ENCODE measurements around the gene PSMD2.

Gene PSMD2

DNA sequence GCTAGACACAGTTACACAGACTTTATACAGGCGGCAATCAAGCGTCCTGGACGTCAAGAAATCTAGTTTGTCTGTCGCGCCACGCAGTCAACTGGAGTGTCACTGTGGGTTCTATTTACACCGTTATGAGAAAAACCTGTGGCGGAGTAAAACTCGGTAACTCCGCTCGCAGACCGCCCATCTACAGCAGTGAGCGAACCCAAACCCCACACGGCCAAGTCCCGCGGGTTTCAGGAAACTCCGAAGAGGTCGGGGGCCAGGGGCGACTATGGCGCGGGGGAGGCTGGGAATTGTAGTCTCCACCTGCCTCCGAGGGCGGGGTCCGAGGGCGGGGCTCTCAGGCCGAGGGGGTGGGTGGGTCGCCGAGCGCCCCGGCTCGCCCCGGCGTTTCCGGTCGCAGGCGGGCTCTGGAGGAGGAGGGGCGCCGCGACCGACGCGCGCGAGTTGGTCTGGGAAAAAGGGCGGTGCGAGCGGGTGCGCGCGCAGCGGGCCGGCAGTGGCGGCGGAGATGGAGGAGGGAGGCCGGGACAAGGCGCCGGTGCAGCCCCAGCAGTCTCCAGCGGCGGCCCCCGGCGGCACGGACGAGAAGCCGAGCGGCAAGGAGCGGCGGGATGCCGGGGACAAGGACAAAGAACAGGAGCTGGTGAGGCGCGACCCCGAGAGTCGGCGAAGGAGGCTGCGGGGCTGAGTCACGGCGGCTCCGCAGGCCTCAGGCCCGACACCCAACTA is at the start of gene PSMD2:
TSS of gene PSMD2 (plus strand) at position 483 of the 729 bp plus-strand sequence. CDS start at position 509, 26 bp downstream.
- Histone ChIP-seq H3K4me3 (ENCODE audit: low read depth in 1 of 2, low read length in 1 of 2) (peak within 1 kb of the TSS; percentile 85 to 94), H3K36me3 (peaks cover 35% of the 10 kb centered on the region), H3K27ac (peak within 1 kb of the TSS; percentile 84), H3K9me3 (no peaks in the 10 kb centered on the region), H3K4me1 (ENCODE audit: control insufficient read depth in 1 of 2, insufficient read depth in 1 of 2, low read depth in 1 of 2, low read length in 1 of 2) (peaks cover 18% of the 10 kb centered on the region in 2 experiments), H3K27me3 (peaks cover 14% of the 10 kb centered on the region)
- TF ChIP-seq, protein P1, sequence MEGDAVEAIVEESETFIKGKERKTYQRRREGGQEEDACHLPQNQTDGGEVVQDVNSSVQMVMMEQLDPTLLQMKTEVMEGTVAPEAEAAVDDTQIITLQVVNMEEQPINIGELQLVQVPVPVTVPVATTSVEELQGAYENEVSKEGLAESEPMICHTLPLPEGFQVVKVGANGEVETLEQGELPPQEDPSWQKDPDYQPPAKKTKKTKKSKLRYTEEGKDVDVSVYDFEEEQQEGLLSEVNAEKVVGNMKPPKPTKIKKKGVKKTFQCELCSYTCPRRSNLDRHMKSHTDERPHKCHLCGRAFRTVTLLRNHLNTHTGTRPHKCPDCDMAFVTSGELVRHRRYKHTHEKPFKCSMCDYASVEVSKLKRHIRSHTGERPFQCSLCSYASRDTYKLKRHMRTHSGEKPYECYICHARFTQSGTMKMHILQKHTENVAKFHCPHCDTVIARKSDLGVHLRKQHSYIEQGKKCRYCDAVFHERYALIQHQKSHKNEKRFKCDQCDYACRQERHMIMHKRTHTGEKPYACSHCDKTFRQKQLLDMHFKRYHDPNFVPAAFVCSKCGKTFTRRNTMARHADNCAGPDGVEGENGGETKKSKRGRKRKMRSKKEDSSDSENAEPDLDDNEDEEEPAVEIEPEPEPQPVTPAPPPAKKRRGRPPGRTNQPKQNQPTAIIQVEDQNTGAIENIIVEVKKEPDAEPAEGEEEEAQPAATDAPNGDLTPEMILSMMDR (IDR thresholded peaks at IDR 0.05), result peak; percentile 45

DNA sequence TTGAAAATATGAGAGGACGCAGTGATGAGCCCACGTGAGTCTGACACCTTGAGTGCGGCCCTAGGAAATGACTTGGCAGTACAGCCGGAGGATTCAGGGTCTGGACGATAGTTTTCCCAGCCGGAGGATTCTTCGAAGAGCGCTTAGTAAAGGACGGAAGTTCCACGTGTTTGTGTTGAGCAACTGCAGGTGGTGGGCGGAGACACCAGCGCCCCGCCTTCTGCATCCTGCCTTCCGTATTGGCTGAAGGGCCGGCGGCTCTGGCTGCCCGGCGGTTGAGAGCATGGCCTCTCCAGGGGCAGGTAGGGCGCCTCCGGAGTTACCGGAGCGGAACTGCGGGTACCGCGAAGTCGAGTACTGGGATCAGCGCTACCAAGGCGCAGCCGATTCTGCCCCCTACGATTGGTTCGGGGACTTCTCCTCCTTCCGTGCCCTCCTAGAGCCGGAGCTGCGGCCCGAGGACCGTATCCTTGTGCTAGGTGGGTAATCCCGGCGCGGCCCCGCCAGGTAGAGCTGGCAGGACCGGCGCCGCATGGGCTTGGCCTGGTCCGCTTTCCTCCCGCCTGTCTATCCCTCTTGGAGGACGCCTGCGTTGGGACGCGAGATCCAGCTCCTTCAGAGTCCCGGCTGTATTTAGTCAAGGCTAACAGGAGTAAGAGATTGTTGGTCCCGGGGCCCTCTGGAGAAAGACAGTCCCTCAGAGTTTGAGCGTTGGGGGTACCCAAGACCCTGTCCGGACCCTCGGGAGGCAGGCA is 49.5 kb upstream of the PSMD2 start, which contains the start of gene EEF1AKMT4:
TSS of gene EEF1AKMT4 (plus strand) at position 261 of the 755 bp plus-strand sequence. CDS start at position 284, 23 bp downstream.
- H3K9me3 ChIP-seq, result no peaks in the 10 kb centered on the region
- H3K36me3 ChIP-seq, result peaks cover 11% of the 10 kb centered on the region
- peak within 1 kb of the TSS; percentile 60 to 71 for H3K4me3 ChIP-seq (ENCODE audit: low read depth in 1 of 2, low read length in 1 of 2)
- peaks cover 21 to 24% of the 10 kb centered on the region in 2 experiments for H3K4me1 ChIP-seq (ENCODE audit: control insufficient read depth in 1 of 2, insufficient read depth in 1 of 2, low read depth in 1 of 2, low read length in 1 of 2)
- H3K27me3 ChIP-seq, result no peaks in the 10 kb centered on the region
- H3K27ac ChIP-seq, result peak within 1 kb of the TSS; percentile 66
- TF ChIP-seq, protein P1 (IDR thresholded peaks at IDR 0.05), result peak; percentile 86

GRCh38 chr3:184250167-184250828 is 48.7 kb upstream of the PSMD2 start:
- Histone ChIP-seq H3K27me3 (no peaks in the 10 kb centered on the region), H3K36me3 (peaks cover 4% of the 10 kb centered on the region), H3K9me3 (no peaks in the 10 kb centered on the region), H3K27ac (peak overlapping the region; percentile 66), H3K4me1 (ENCODE audit: control insufficient read depth in 1 of 2, insufficient read depth in 1 of 2, low read depth in 1 of 2, low read length in 1 of 2) (peaks cover 21 to 24% of the 10 kb centered on the region in 2 experiments), H3K4me3 (ENCODE audit: low read depth in 1 of 2, low read length in 1 of 2) (peak overlapping the region; percentile 60 to 71)
- TF ChIP-seq, protein P1 (IDR thresholded peaks at IDR 0.05), result peak; percentile 90

DNA sequence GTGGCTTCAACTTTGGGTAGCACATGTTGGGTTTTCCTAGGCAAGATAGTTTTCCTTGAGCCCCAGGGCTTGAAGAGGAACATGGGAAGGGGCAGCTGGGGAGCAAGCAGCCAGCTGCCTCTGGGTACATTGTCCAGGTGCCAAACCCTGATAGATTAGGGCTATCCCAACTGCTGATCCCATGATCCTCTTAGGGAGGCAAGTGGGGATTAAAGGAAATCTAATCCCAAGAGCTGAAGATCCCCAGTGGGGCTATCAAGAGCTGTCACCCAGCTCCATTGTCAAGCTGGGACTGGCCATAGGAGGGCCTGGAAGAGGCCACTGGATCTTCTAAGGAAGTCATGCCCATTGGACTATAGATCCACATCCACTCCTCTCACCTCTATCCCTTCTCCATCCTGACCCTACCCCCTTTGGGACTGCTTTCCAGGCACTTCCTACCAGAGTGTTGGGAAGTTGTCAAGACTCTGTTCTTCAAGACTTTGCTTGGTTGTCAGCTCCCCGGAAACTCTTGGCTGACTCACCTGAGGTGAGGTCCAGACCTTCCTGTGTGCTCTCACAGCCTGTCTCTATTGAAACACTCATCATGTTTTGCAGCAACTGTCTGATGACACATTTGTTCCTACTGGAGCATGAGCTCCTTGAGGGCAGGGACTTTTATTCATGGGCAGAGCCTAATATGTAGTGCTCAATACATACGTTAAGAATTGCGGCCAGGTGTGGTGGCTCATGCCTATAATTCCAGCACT is 43.6 kb upstream of the PSMD2 start:
- no peaks in the 10 kb centered on the region for H3K36me3 ChIP-seq
- H3K27me3 ChIP-seq, result peaks cover 31% of the 10 kb centered on the region
- TF ChIP-seq, protein P1 (IDR thresholded peaks at IDR 0.05), result no peak
- peaks cover 3 to 5% of the 10 kb centered on the region in 2 experiments for H3K4me1 ChIP-seq (ENCODE audit: control insufficient read depth in 1 of 2, insufficient read depth in 1 of 2, low read depth in 1 of 2, low read length in 1 of 2)
- H3K27ac ChIP-seq, result no peak overlapping the region
- no peaks in the 10 kb centered on the region for H3K9me3 ChIP-seq
- H3K4me3 ChIP-seq (ENCODE audit: low read depth in 1 of 2, low read length in 1 of 2), result no peak overlapping the region

All from neutrophil (primary cell).